NCI-H1092 (cell line): ENCODE data around the gene RAPGEF4.

Source experiments
- DNase-seq: peaks from one replicate; lab custom pipeline; 2025; lab: John Stamatoyannopoulos, UW

RAPGEF4 gene

DNA sequence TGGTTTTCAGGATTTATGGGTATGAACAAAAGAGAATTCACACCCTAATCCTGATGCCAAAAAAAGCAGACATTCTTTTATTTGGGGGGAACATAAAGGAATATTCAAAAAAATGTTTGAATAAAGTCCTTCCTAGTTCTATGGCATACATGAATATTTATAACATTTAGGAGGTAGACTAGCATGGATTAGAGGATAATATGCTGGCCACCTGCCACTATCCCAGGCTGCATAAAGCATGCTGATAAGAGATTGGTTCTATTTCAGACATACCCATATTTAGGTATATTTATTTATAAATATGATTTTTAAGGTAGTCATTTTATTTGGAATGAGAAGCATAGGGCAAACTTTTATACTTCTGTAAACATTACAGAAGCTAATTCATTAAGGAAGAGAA is 305.1 kb downstream of the RAPGEF4 start:
- no peak for DNase-seq

DNA sequence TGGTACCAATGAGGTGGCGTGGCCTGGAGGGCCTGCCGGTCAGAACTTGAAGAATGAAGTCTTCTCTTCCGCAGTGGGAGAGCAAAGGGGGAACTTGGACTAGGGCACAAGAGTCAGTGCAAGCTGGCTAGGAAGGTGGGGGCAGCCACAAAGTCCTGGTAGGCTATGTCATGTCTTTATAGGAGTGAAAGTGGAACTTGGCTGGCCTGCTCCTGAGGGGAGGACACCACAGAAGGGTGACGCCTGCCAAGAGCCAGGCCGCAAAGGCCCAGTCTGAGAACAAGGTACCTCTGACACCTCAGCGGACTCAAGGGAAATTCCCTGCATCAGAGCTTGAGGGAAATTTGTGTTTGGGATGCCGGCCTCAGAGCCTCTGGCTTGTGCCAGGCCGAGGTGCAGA is 307.8 kb downstream of the RAPGEF4 start:
- no peak for DNase-seq

DNA sequence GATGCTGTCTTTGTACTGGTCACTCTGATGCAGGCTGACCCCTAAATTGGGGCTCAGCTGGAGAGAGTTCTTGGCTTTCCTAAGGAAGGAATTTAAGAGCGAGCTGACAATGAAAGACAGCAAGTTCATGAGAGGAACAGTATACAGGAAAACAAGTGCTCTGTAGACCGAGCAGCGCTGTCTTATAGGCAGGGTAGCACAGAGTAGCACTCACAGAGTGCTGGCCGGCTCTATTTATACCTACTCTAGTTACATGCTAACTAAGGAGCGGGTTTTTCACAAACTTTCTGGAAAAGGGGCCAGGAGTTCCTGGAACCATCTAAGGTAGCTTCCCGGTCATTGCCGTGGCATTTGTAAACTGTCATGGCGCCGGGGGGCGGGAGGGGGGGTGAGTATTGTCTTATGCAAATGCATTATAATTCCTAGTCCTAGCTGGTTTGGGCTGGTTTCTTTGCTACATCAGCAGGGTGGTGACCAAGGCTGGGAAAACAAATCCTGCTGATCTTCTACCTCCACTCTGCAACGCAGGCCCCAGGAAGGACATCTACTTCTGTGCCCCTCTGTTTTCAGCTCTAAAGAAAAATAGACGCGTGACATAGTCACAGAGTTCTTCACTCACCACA is 308.4 kb downstream of the RAPGEF4 start:
- DNase-seq = no peak

DNA sequence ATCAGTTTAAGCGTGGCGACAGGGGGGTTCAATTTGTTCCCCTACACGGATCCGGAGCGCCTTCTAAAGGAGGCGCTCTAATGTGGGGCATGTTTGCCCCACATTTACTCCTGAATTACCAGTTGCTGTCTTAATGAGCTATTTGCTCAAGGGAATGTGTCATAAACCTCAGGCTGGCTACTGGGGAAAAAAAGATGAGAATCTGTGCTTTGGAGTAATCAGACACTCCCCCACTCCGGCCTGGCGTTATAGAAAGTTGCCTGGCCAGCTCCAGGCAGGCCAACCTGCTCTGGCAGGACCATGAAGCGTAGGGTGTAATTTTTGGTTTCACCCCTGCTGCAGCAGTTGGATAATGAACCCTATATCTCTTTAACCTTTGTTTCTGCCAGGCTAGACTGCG is 309.0 kb downstream of the RAPGEF4 start:
- DNase-seq = no peak

DNA sequence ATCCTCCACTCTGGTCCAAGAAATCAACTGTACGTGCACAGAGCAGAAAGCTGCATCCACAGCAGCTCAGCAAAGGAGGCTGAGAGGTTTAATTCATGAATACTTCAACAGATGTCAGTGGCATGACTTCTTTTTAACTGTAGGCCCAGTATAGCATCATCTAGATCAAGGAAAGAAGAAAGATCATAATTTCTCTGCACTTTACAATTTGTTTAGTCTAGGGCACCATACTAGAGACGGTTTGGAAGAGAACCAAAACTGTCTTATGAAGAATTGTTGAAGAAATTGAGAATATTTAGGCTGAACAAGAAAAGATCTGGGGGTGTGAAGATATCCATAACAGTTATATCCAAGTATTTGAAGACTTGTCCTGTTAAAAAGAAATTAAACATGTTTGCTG is 309.5 kb downstream of the RAPGEF4 start:
- no peak for DNase-seq

DNA sequence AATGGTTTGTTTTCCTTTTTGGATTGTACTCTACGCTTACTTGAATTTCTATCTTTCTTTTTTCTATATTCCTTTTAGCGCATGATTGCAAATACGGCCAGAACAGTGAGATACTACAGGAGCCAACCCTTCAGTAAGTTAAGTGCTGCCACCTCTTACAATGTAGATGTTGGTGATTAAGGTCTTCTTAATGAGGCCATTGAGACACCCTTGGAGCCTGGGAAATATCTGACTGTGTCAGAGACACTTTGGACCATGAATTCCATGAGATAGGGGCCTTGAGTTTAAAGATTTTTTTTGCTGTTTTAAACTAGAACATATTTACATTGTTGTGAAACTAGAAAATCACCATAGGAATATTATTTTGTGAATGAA is 312.9 kb downstream of the RAPGEF4 start:
- DNase-seq = no peak

DNA sequence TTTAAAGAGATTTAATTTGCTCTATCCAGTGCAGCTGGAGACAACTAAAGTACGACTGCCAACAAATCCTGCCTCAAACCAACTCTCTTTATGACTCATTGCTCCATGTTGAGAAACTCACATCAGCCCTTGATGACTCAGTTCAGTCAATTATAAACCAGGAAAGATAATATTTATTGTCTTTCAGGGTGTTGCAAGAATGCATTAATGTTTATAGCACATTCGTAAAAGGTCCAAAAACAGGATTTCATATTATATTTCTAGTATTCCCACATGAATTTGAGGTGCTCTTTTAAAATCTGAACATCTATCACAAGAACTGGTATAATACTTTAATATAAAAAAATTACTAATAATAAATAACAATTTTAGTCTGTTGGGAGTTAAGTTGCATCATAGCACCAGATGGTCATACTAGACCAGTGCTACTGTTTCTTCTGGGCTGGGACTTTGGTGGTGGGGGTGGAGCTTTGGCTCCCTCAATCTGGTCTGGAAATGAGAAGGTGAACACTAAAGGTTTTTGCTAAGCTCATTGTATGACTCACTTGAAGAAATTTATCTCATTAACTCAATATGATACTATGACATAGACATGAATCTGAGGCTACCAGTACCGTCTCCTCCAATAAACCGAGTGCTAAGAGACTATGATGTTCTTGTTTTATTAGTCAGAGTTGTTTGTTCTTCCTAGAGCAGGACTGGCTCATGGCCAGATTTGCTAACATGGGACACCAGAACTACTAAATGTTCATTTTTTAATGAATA is 313.4 kb downstream of the RAPGEF4 start:
- DNase-seq = no peak

DNA sequence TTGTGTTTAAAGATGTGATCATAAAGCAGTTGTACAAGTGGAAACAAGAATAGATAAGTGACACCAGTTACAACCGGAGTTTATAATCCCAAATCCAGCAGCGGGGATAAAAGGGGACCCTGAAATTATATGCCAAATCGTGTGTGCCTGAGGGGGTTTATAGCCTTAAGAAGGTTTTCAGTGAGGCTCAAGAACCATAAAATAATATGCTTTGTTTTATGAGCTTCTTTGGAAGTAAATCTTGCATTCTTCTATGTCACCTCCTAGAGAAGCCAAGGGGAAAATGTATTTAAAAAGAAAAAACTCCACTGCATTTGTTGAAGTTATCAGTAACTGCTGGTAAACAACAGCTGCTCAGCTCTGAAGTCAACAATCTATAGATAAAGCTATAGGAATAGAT is 314.2 kb downstream of the RAPGEF4 start:
- DNase-seq = no peak

DNA sequence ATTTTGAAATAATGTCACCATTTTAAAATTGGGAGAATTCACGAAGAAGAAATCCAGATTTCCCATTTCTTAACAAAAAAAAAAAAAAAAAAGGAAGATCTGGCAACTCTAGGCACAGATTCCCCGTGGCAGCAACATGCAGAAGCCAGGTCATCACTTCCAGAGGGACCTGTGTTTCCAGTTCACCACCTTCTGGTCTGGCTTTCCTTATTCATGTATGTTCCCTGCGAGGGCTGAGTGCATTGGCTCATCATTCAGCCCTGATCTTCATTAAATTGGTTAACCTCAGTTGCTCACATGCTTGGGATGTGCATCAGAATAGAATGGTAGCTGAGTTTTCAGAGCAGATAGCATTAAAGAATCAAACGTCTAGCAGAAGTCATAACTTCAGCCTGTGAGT is 315.0 kb downstream of the RAPGEF4 start:
- no peak for DNase-seq

DNA sequence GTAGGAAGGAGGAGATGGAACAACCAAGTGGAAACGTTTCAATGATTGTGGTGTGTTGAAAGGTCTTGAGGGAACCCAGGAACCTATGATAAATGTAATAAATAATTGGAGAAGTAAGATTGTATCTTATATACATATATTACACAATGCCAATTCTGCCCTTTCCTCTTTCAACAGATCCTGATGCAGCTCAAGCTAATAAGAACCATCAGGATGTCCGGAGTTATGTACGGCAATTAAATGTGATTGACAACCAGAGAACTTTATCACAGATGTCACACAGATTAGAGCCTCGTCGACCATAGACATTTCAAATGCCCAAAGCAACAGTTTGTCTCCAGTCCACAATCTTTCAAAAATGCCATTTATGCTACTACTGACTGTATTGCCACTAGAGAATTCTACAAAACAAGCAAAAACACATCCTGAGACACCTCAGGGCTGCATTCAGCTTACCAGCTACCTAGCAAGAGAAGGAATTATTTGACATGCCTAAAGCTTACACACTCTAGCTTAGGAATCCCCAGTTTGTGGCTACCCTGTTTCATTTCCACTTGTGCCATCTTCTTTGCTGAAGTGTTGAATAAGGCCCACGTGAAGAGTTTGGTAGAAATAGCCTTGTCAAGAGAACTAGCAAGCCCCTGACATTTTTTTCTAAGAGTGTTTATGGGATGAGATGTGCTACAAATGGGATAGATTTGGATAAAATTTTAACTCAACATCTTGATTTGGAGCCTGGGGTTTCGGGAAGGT is 316.0 kb downstream of the RAPGEF4 start:
- no peak for DNase-seq

DNA sequence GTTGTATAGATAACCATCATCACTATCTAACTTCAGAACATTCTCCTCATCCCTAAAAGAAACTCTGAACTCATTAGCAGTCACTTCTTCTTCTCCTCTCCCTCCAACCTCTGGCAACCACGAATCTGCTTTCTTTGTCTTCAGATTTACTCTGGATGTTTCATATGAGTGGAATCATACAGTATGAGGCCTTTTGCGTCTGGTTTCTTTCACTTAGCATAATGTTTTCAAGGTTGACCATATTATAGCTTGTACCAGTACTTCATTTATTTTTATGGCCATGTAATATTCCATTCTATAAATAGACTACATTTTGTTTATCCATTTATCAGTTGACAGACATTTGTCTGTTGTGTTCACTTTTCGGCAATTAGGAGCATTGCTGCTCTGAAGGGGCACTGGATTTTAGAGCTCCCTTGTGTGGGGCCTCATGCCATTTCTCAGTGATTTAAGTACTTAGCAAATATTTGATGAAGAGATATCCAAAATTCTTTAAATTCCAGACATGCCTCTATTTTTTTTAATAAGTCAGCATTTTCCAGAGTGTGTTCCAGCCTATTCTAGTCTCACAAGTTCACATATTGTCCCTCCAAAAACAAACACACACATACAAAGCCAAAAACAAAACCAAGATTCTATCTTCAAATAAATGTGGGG is 317.5 kb downstream of the RAPGEF4 start:
- no peak for DNase-seq

DNA sequence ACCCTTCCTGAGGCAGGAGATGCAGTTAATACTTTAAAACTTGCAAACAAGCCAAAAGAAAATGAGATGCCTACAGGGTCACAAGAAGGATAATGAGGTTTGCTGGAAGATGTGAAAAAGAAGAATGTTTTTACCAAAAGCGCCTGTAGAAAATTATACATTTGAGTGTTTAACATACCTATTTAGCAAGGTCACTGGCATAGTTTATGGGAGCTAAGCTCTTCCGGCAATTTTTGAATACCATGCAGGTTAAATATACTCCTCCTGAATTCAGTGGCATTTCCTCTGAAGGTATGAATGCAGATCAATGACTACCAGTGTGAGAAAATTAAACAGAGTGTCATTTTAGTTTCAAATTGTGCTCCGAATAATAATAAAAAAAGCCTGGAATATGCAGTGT is 318.8 kb downstream of the RAPGEF4 start:
- no peak for DNase-seq

DNA sequence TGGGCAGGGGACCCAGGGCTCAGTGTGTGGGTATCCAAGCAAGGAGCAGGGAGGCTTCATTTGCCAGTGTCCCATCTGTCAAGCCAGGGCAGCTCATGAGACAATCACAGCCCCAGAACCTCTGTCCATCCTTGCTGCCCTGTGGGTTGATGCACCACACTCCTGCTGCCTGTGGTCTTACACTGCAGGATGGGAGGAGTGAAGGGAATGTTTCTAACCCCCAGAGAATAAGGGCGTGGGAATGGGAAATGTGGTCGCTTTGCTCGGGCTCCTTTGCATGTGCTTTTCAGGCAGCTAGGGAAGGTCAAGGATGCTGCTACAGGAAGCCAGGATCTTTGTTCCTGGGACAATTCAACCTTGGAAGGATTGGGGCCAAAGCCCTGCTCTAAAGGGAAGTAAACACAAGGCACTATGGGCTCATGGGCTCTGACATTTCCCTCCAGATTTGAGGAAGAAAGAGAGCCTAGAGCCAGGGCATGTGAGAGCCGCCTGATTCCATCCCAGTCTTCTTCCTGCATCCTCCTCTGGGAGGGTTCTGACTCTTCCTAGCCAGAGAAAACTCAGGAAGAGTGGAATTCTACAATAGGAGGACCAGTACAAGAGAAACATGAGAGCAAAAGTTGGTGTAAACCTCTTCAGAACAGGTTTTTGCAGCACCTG is 321.2 kb downstream of the RAPGEF4 start:
- no peak for DNase-seq

DNA sequence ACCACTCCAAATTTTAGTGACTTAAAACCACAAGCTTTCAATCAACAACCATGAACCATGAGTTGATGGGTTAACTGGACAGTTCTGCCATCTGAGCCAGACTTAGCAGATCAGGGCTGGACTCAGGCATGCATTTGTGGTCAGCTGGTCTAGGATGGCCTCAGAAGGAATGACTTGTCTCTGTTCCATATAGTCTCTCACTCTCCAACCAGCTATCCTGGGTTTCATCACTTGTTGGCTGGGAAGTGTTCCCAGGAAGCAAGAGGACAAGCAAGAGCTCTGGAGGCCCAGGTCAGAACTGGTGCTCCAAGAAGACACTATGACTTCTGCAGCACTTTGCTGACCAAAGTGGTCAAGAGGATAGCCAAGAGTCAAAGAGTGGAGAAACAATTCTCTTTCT is 322.5 kb downstream of the RAPGEF4 start:
- DNase-seq = no peak

DNA sequence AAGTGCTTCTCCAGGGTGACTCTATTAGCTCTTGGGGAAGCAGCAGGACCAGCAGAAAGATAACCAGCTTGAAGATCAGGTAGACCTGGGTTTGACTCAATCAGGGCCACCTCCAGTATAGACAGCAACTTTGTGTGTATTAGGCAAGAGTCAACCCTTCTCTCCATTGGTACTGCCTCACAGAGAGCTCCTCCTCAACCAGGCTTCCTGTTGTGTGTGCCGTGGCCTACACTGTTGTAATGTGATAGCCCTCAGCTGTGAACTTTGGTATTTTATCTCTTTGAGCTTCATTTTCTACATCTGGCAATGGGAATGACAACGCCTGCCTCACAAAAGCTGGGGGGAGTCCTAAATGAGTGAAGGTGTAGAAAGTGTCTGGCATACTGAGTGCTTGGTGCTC is 323.0 kb downstream of the RAPGEF4 start:
- DNase-seq = no peak

DNA sequence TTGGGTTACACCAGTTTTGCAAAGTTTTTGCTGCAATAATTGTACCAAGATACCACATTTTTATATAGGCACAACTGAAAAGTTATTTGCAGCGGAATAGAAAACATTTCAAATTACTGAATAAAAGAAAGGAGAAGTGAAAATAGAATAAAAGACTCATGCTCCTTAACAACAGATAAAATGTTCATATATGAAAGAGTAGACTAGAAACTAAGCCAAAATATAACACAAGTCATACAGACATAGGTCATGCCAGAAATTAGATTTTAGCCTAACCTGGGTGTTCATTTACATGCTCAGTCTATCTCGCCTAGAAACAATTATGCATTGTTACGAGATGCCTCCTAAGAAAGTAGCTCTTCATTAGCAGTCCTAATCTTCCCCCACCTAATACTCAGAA is 323.6 kb downstream of the RAPGEF4 start:
- DNase-seq = no peak

DNA sequence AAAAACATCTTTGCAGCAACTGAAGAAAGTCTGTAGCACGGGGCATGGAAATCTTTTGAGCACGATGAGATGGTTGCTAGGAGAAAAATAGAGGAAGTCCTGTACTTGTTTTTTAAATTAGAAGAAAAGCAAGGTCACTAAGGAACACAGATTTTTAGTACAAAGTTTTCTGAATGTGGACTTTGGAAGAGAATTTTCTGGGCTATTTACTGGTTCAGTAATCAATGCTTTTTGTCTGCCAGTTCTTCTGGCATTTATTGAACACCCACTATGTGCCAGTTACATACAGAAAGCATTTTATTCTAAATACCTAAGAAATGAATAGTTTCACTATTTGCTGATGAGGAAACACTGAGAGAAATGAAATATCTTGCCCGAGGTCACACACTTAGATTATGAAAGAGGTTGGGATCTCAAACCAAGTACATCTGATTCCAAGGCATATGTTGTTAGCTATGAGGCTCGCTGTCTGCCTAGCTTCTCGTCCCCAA is 324.4 kb downstream of the RAPGEF4 start:
- DNase-seq = no peak

DNA sequence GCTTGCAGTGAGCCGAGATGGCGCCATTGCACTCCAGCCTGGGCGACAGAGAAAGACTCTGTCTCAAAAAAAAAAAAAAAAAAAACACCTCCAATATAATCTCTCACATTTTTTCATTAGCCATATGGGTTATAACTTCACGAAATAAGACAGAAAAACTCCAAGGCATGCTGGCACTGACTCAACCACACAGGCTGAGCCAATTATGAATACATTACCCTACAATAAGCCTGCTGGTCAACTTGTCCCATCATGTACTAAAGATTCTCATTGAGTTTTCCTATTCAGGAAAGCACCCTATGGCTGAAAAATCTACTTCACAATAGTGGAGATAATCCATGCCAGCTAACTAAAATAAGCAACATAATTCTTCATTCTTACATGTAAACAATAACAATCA is 327.2 kb downstream of the RAPGEF4 start:
- no peak for DNase-seq

DNA sequence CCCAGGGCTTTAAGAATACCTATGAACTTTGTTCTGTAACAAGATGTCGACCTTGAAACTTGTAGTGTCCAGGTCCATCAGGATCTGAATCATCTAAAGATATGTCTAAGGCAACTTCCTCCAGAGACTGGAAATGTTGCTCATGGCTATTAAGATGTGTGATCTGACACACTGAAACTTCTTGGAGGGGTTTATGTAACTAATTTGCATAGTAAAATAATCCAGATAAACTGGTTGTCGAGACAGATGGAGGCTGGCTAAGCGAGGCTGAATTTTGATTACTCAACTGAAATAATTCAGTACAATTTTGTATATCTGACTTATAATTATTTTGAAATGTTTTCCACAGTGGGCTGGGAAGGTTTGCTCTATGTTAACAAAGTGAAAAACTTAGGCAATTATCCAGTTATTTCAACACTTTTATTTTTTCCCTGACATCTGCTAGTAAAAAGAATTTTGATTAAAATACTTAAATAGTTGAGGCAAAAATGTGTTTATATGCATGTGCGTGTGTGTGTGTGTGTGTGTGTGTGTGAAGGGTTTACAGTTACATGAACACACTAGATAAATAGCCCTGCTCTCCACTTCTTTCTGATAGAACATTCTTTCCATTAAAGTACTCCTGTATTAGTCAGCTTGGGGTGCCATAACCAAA is 328.6 kb downstream of the RAPGEF4 start:
- DNase-seq = no peak

DNA sequence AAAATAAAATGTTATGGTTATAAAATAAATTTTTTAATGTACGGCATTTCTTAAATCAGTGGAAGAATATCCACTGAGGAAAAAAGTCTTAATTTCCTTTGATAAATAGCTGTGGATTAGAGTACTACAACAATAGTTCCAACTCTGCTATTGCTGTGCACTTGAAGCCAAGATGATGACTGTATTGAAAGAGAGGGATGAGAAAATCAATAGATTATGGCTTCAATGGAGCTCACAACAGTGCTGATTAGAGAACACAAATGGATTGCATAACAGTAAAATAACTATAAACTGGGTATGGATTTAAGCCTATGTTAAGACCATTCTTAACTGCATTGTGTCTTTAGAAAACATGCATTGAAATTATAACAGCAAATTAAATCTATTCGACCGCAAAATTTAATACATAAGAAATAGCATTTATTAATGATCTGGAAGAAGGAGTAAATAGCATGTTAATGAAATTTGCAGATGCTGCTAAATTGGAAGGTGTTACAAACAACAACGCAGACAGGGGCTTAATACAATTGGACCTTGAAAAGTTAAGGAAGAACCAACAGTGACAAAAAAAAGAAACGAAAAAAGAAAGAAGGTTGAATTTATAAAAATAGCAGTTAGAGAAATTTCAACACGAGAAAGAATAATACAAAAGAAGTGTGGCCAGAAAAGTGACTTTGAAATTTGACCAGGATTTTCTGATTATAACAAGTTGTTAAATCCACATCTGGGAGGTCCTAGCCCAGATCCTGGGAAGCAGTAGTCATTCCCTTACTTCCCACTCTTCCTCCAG is 331.4 kb downstream of the RAPGEF4 start:
- no peak for DNase-seq
